Vagina (tissue), 2 donors: ENCODE results near the gene CSNK1E. TPM values are rescaled to one million over a fixed set of nuclear protein-coding genes. Genes with fewer than 3 reads are reported as not detected.

ENCODE experiments used
- DNase-seq, 2 donors: peaks; one replicate each; pipeline ENCODE4 v3.0.0-alpha.2; 2017; ENCODE audit errors: extremely low spot score in 2 of 2
- H3K27ac ChIP-seq: fragments of 200-600 bp; sonication (generic); one replicate; pipeline ENCODE4 v1.5.1; 2019
- H3K27me3 ChIP-seq: fragments of 200-600 bp; sonication (generic); one replicate; pipeline ENCODE4 v1.5.1; 2019
- H3K36me3 ChIP-seq, 2 donors: fragments of 200-600 bp; sonication (generic); one replicate each; pipeline ENCODE4 v1.5.1; 2017 to 2019
- H3K4me1 ChIP-seq: fragments of 200-600 bp; sonication (generic); one replicate; pipeline ENCODE4 v1.5.1; 2019
- H3K4me3 ChIP-seq, 2 donors: fragments of 200-600 bp; sonication (generic); 1 replicate in 1 of 2; 2 replicates in 1 of 2; pipeline ENCODE4 v1.5.1; 2016 to 2019
- H3K9me3 ChIP-seq: fragments of 200-600 bp; sonication (generic); one replicate; pipeline ENCODE4 v1.5.1; 2019
- POLR2A ChIP-seq, 2 donors: fragments of 450-650 bp; IDR thresholded peaks; one replicate each; pipeline ENCODE4 v1.6.1; 2017; ENCODE audit warnings: antibody characterized with exemption in 2 of 2, mild to moderate bottlenecking in 2 of 2, moderate library complexity in 2 of 2
- POLR2AphosphoS5 ChIP-seq, 2 donors: sonication (generic); formaldehyde crosslinking; IDR thresholded peaks; one replicate each; pipeline ENCODE4 v1.9.0; 2017; ENCODE audit warnings: antibody characterized with exemption in 2 of 2, mild to moderate bottlenecking in 2 of 2, low read depth in 1 of 2; ENCODE audit not compliant: insufficient read depth in 1 of 2
- intact Hi-C: fragments of 100-400 bp; cut with DNase I; formaldehyde crosslinking; loops from one replicate; pipeline ENCODE4 v1.15.1; 2023
- total RNA-seq: library from RNA; depleted of rRNA; stranded (reverse); fragments of >200 nt; gene quantifications from one replicate; pipeline ENCODE4 v1.2.3, GENCODE V29; 2016
- TF ChIP-seq, protein P1 (sequence below), 3 experiments: fragments of 450-650 bp in 2 of 3; fragments of 200-600 bp in 1 of 3; sonication (generic) in 1 of 3; IDR thresholded peaks; one replicate each; pipeline ENCODE4 v1.5.1; 2017 to 2019; ENCODE audit warnings: antibody characterized with exemption in 3 of 3, mild to moderate bottlenecking in 2 of 3, moderate library complexity in 2 of 3

The CSNK1E gene
- total RNA-seq, 1 donor from 2014 or later, result 162 TPM

DNA sequence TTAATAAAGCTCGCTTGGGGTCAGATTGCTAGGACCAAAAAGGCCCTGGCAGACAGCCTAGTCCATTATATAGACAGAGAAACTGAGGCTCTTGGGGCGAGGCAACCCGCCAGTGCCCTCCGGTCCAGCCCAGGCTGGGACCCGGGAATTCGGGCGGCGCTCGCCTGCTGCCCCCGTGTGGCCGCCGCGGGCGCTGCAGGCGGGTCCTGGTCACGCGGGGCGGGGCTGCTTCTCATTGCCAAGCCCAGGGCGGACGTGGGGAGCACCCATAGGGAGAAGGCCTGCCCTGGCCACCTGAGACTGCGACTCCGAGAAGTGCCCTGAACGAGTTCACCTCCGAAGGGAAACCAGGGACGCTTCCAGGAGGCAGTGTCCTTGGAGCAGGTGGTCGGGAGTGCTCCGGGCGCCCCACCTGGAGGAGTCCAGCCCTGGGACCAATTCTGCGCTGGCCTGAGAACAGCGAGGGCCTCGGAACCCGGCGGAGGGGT is 36.0 kb upstream of the CSNK1E start:
- H3K27ac ChIP-seq, result peak overlapping the region; percentile 7
- no peaks in the 10 kb centered on the region for H3K9me3 ChIP-seq
- TF ChIP-seq, protein P1, sequence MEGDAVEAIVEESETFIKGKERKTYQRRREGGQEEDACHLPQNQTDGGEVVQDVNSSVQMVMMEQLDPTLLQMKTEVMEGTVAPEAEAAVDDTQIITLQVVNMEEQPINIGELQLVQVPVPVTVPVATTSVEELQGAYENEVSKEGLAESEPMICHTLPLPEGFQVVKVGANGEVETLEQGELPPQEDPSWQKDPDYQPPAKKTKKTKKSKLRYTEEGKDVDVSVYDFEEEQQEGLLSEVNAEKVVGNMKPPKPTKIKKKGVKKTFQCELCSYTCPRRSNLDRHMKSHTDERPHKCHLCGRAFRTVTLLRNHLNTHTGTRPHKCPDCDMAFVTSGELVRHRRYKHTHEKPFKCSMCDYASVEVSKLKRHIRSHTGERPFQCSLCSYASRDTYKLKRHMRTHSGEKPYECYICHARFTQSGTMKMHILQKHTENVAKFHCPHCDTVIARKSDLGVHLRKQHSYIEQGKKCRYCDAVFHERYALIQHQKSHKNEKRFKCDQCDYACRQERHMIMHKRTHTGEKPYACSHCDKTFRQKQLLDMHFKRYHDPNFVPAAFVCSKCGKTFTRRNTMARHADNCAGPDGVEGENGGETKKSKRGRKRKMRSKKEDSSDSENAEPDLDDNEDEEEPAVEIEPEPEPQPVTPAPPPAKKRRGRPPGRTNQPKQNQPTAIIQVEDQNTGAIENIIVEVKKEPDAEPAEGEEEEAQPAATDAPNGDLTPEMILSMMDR (IDR thresholded peaks at IDR 0.05), result peak; percentile 91 to 98 (median 95)
- peak in 1 of 2 donors; percentile 33 for TF ChIP-seq POLR2AphosphoS5 (IDR thresholded peaks at IDR 0.05; ENCODE audit: insufficient read depth in 1 of 2, low read depth in 1 of 2)
- no peak for TF ChIP-seq POLR2A (IDR thresholded peaks at IDR 0.05)
- H3K4me1 ChIP-seq, result no peaks in the 10 kb centered on the region
- H3K4me3 ChIP-seq, result no peak overlapping the region
- H3K36me3 ChIP-seq, result no peaks in the 10 kb centered on the region
- no peaks in the 10 kb centered on the region for H3K27me3 ChIP-seq
- intact Hi-C loops, result loop anchor here (10.0 kb wide), 2 partner anchors 48 to 238 kb away; partner anchors contain the start of gene BAIAP2L2
- DNase-seq, result no peak

DNA sequence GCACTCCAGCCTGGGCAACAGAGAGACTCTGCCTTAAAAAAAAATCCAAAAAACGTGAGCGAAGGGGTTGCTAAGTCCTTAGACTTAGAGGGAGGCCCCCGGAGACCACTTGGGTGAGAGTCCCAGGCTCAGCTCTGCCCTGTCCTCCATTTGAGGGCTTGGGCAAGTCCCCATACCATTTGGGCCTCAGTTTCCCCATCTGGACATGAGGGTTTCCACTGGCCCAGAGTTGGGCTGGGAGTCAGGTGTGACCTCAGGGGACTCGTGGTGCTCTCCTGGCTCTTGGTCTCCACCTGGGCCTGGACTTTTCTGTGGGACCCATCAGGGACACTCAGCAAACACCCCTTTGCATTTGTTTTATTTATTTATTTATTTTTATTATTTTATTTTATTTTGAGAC is 35.2 kb upstream of the CSNK1E start:
- no peaks in the 10 kb centered on the region for H3K36me3 ChIP-seq
- H3K4me3 ChIP-seq, result no peak overlapping the region
- no peak overlapping the region for H3K27ac ChIP-seq
- H3K27me3 ChIP-seq, result no peaks in the 10 kb centered on the region
- no peak for DNase-seq
- TF ChIP-seq POLR2A (IDR thresholded peaks at IDR 0.05) (no peak), POLR2AphosphoS5 (IDR thresholded peaks at IDR 0.05; ENCODE audit: insufficient read depth in 1 of 2, low read depth in 1 of 2) (no peak)
- TF ChIP-seq, protein P1 (IDR thresholded peaks at IDR 0.05), result no peak
- no peaks in the 10 kb centered on the region for H3K9me3 ChIP-seq
- intact Hi-C loops, result loop anchor here (10.0 kb wide), 2 partner anchors 48 to 238 kb away; partner anchors contain the start of gene BAIAP2L2
- no peaks in the 10 kb centered on the region for H3K4me1 ChIP-seq

DNA sequence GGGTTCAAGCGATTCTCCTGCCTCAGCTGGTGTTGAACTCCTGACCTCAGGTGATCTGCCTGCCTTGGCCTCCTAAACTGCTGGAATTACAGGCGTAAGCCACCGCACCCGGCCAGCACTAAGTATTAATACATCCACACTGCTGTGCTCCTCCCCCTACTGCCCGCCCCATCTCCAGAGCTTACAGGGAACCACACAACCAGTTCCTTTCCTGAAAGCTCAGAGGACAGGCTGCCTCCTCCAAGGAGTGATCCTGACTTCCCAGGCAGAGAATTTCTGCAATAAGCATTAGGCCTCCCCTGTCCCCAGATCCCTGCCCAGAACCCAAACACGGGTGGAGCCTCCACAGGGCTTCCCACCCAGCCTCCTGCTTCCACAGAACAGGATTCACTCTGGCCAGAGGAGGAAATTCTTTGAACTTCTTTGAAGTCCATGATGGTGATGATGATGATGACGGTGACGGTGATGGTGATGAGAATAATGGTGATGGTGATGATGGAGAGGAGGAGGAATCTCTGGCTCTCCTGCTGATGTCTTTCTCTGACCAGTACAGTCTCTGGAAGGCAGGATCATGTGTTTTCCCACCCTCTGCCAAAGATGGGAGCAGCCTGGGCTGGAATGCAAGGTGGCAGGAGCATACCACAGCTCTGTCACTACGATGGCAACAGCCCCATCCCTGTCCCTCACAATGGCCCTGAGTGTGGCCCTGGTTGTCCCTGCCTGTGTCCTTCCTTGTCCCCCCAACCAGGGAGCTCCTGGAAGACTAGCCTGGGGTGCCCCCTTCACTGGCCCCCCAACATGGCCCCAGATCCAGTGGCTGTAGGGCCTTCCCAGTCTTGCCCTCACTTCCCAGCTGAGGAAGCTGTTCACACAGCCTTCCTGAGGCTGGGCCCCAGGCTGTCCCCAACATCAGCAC is 33.5 kb upstream of the CSNK1E start:
- H3K4me1 ChIP-seq, result no peaks in the 10 kb centered on the region
- H3K9me3 ChIP-seq, result no peaks in the 10 kb centered on the region
- intact Hi-C loops, result loop anchor here (10.0 kb wide), 2 partner anchors 46 to 236 kb away; partner anchors contain the start of gene BAIAP2L2
- H3K27ac ChIP-seq, result no peak overlapping the region
- no peak for TF ChIP-seq POLR2A (IDR thresholded peaks at IDR 0.05)
- TF ChIP-seq, protein P1 (IDR thresholded peaks at IDR 0.05), result no peak
- no peak for TF ChIP-seq POLR2AphosphoS5 (IDR thresholded peaks at IDR 0.05; ENCODE audit: insufficient read depth in 1 of 2, low read depth in 1 of 2)
- H3K27me3 ChIP-seq, result no peaks in the 10 kb centered on the region
- DNase-seq, result peak in 1 of 2 donors; percentile 82
- no peaks in the 10 kb centered on the region for H3K36me3 ChIP-seq
- H3K4me3 ChIP-seq, result no peak overlapping the region

DNA sequence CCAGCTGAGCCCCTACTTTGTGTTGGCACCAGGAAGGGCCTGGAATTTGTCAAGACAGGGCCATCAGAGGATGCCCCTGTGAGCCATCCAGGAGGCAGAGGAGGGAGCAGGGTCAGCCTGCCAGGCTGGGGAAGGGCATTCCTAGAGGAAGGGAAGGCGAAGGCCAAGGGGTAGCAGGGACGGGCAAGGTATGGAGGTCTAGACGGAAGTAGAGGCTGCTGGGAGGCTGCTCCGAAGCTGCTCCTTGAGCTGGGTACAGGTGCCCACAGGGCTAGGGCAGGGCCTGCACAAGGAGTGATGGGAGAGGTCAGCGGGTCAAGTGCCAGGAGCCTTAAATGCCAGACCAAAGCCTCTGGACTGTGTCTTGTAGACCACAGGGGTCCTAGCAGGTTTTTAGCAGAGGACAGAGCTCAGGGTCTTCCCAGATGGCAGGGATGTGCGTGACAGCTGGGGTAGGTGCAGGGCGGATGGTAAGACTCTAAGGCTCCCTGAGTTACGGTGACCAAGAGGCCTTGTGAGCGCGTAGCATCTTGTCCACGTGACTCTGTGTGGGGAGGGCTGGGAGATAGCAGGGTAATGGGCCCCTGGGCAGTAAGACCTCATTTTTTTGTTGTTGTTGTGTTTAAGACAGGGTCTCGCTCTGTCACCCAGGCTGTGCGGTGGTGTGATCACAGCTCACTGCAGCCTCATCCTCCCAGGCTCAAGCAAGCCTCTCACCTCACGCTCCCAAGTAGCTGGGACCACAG is 31.7 kb upstream of the CSNK1E start:
- peak in 1 of 2 donors; percentile 64 for DNase-seq
- no peak overlapping the region for H3K4me3 ChIP-seq
- intact Hi-C loops, result no loop called here

More for the DNA sequence above, 31.7 kb upstream of the CSNK1E start:
- H3K9me3 ChIP-seq, result no peaks in the 10 kb centered on the region
- H3K4me1 ChIP-seq, result no peaks in the 10 kb centered on the region
- no peaks in the 10 kb centered on the region for H3K36me3 ChIP-seq
- TF ChIP-seq, protein P1 (IDR thresholded peaks at IDR 0.05), result no peak
- TF ChIP-seq POLR2A (IDR thresholded peaks at IDR 0.05) (no peak), POLR2AphosphoS5 (IDR thresholded peaks at IDR 0.05; ENCODE audit: insufficient read depth in 1 of 2, low read depth in 1 of 2) (no peak)
- no peak overlapping the region for H3K27ac ChIP-seq
- H3K27me3 ChIP-seq, result no peaks in the 10 kb centered on the region
